Calu3 (cell line): ENCODE measurements around the gene ITPR1. TPM values are rescaled to one million over a fixed set of nuclear protein-coding genes. Genes with fewer than 3 reads are reported as not detected.

ENCODE experiments used
- BruUV-seq: library from RNA; stranded (reverse); fragments of 400-500 nt; replicated peaks from 2 replicates; lab custom pipeline; 2021; lab: Mats Ljungman, UMichigan
- CTCF ChIA-PET: fragments of 300-600 bp; sonication (Branson Sonifier 250); formaldehyde crosslinking; loops from one replicate; lab custom pipeline; 2022; ENCODE audit warnings: antibody characterized with exemption; lab: Charles Lee
- DNase-seq: peaks from one replicate; pipeline ENCODE4 v3.0.0; 2022
- H3K27ac Mint-ChIP-seq: one replicate; pipeline ENCODE4 v1.8.0; 2022; ENCODE audit warnings: mixed read lengths; ENCODE audit not compliant: unreplicated experiment
- H3K27me3 Mint-ChIP-seq: one replicate; pipeline ENCODE4 v1.8.0; 2022; ENCODE audit warnings: mixed read lengths; ENCODE audit not compliant: unreplicated experiment
- H3K36me3 Mint-ChIP-seq: one replicate; pipeline ENCODE4 v1.8.0; 2022; ENCODE audit warnings: mild to moderate bottlenecking, moderate library complexity, mixed read lengths; ENCODE audit not compliant: insufficient read depth, unreplicated experiment
- H3K4me1 Mint-ChIP-seq: one replicate; pipeline ENCODE4 v1.8.0; 2022; ENCODE audit warnings: mild to moderate bottlenecking, low read depth, mixed read lengths; ENCODE audit not compliant: unreplicated experiment
- H3K4me3 Mint-ChIP-seq: one replicate; pipeline ENCODE4 v1.8.0; 2022; ENCODE audit warnings: mild to moderate bottlenecking, low read depth, moderate library complexity, mixed read lengths; ENCODE audit not compliant: unreplicated experiment
- H3K9me3 Mint-ChIP-seq: one replicate; pipeline ENCODE4 v1.8.0; 2022; ENCODE audit warnings: low read depth, mixed read lengths; ENCODE audit not compliant: unreplicated experiment
- CTCF ChIP-seq: fragments of 200-600 bp; IDR thresholded peaks from one replicate; pipeline ENCODE4 v1.8.0; 2022; ENCODE audit warnings: antibody characterized with exemption; ENCODE audit not compliant: unreplicated experiment
- intact Hi-C: fragments of 100-400 bp; cut with micrococcal nuclease; formaldehyde crosslinking; loops from one replicate; pipeline ENCODE4 v1.10.0; 2022; ENCODE audit not compliant: unreplicated experiment
- total RNA-seq: library from RNA; stranded (reverse); gene quantifications from 2 replicates; pipeline ENCODE4 v1.2.3, GENCODE V29; 2022

ITPR1 gene
- total RNA-seq, 1 experiment from 2014 or later: 4.2 TPM

GRCh38 chr3:4807381-4808280, 314.5 kb downstream of the ITPR1 start:
- Mint-ChIP-seq H3K27me3 (no peaks in the 10 kb centered on the region), H3K9me3 (no peaks in the 10 kb centered on the region), H3K36me3 (no peaks in the 10 kb centered on the region), H3K4me1 (no peaks in the 10 kb centered on the region), H3K4me3 (no peak overlapping the region), H3K27ac (no peak overlapping the region)
- CTCF ChIA-PET: no interaction called here
- no peak for TF ChIP-seq CTCF
- DNase-seq: no peak
- no TSS peak for BruUV-seq
- intact Hi-C loops: no loop called here

- H3K27me3 Mint-ChIP-seq: no peaks in the 10 kb centered on the region
- H3K4me3 Mint-ChIP-seq: no peak overlapping the region
- intact Hi-C loops: no loop called here
- DNase-seq: no peak
- no peak for TF ChIP-seq CTCF
- H3K4me1 Mint-ChIP-seq: no peaks in the 10 kb centered on the region
- CTCF ChIA-PET: no interaction called here
- H3K9me3 Mint-ChIP-seq: no peaks in the 10 kb centered on the region
- H3K36me3 Mint-ChIP-seq: no peaks in the 10 kb centered on the region
- BruUV-seq: no TSS peak
- no peak overlapping the region for H3K27ac Mint-ChIP-seq
Measured at GRCh38 chr3:4808637-4809036, 315.5 kb downstream of the ITPR1 start.

GRCh38 chr3:4809922-4810321, 316.8 kb downstream of the ITPR1 start:
- DNase-seq: no peak
- Mint-ChIP-seq H3K9me3 (no peaks in the 10 kb centered on the region), H3K36me3 (no peaks in the 10 kb centered on the region), H3K4me3 (no peak overlapping the region), H3K27me3 (no peaks in the 10 kb centered on the region), H3K4me1 (no peaks in the 10 kb centered on the region), H3K27ac (no peak overlapping the region)
- CTCF ChIA-PET: no interaction called here
- intact Hi-C loops: no loop called here
- TF ChIP-seq CTCF: no peak
- no TSS peak for BruUV-seq

GRCh38 chr3:4812591-4812990, 319.4 kb downstream of the ITPR1 start:
- no peaks in the 10 kb centered on the region for H3K36me3 Mint-ChIP-seq
- no peak overlapping the region for H3K4me3 Mint-ChIP-seq
- H3K27ac Mint-ChIP-seq: no peak overlapping the region
- BruUV-seq: no TSS peak
- no peaks in the 10 kb centered on the region for H3K4me1 Mint-ChIP-seq
- H3K27me3 Mint-ChIP-seq: no peaks in the 10 kb centered on the region
- no peak for TF ChIP-seq CTCF
- CTCF ChIA-PET: no interaction called here
- H3K9me3 Mint-ChIP-seq: peaks cover 8% of the 10 kb centered on the region
- intact Hi-C loops: no loop called here
- DNase-seq: no peak
